Choroid plexus epithelial cell (primary cell): Measurements from ENCODE around the gene DNAAF2.
A peak's percentile ranks its signal among the peaks of the same experiment; 100 is the strongest.

Experiments used
- DNase-seq: peaks from one replicate; pipeline ENCODE4 v3.0.0-alpha.2; 2010; ENCODE audit warnings: low read depth
- H3K4me3 ChIP-seq: 2 replicates; pipeline ENCODE4 v1.5.1; 2011; ENCODE audit warnings: low read depth, mild to moderate bottlenecking, control low read depth, low read length, moderate library complexity
- TF ChIP-seq, protein P1 (sequence below): conservative IDR thresholded peaks from 2 replicates; pipeline ENCODE4 v1.5.1; 2011; ENCODE audit warnings: low read depth, mild to moderate bottlenecking, control low read depth, inconsistent platforms, low read length, moderate library complexity

The DNAAF2 gene

DNA sequence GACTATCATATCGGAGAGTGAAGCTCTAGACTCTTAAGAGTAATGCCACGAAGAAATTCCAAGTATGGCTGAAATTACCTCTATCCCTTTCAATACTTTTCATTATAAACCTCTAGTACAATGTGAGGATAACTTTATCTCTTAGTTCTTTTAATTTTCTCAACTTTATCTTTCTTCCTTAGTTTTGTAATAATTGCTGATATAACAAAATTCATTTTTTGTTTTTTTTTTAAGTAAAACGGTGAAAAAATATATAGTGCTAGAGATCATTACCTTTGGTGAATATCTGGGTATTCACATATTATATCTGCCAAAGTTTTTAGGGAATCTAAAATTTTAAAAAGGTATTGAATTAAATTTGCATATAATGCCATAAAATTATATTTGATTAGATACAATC is 19.5 kb upstream of the DNAAF2 start:
- no peak overlapping the region for H3K4me3 ChIP-seq
- TF ChIP-seq, protein P1, sequence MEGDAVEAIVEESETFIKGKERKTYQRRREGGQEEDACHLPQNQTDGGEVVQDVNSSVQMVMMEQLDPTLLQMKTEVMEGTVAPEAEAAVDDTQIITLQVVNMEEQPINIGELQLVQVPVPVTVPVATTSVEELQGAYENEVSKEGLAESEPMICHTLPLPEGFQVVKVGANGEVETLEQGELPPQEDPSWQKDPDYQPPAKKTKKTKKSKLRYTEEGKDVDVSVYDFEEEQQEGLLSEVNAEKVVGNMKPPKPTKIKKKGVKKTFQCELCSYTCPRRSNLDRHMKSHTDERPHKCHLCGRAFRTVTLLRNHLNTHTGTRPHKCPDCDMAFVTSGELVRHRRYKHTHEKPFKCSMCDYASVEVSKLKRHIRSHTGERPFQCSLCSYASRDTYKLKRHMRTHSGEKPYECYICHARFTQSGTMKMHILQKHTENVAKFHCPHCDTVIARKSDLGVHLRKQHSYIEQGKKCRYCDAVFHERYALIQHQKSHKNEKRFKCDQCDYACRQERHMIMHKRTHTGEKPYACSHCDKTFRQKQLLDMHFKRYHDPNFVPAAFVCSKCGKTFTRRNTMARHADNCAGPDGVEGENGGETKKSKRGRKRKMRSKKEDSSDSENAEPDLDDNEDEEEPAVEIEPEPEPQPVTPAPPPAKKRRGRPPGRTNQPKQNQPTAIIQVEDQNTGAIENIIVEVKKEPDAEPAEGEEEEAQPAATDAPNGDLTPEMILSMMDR: no peak
- DNase-seq: no peak

DNA sequence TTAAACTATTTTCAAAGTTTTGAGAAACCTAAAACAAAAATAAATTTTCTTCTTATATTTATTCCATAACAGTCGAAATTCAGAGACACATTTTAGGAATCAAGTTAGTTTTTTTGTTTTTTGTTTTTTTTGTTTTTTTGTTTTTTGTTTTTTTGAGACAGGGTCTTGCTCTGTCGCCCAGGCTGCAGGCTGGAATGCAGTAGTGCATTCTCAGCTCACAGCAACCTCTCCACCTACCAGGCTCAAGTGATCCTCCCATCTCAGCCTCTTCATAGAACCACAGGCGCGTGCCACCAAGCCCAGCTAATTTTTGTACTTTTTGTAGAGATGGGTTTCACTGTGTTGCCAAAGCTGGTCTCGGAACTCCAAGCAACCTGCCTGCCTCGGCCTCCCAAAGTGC is 18.5 kb upstream of the DNAAF2 start:
- DNase-seq: no peak
- TF ChIP-seq, protein P1: no peak
- no peak overlapping the region for H3K4me3 ChIP-seq

DNA sequence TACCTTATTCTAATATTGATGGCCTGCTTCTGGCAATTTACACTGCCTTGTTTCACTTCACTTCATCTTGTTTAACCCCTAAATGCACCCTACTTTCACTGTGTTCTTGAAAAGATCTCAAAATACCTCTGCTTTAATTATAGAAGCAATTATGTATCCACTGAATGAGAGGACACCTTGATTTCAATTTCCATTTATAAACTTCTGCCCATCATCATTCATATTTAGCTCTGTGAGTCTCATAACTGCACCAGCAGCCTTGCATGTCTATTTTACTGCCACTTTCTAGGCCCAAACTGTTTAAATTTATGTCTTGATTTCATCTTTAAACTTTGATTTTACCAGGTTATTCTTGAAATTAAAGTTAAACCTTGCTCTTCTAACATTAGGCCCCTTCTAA is 7.1 kb upstream of the DNAAF2 start:
- DNase-seq: no peak
- no peak overlapping the region for H3K4me3 ChIP-seq
- TF ChIP-seq, protein P1: no peak

DNA sequence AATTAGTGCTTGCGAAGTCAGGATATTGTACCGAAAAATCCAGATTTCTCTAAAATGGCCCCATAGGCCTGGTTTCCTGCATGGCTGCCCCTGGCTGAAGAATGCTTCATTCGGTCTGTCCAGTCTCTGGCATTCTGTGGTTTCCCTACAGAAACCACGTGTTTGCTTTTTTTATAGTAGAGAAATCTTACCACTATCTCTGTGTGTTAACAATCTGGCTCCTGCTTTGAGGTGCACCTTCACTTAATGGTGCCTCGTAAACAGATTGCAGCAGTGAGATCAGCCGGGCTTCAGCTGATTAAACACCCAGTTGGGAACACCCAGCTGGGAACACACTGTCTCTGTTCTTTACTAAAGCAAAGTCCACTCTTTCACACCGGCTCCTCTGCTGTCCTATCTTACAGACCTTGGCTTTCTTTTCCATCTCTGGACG is 6.7 kb upstream of the DNAAF2 start:
- H3K4me3 ChIP-seq: no peak overlapping the region
- TF ChIP-seq, protein P1: no peak
- DNase-seq: peak; percentile 69

DNA sequence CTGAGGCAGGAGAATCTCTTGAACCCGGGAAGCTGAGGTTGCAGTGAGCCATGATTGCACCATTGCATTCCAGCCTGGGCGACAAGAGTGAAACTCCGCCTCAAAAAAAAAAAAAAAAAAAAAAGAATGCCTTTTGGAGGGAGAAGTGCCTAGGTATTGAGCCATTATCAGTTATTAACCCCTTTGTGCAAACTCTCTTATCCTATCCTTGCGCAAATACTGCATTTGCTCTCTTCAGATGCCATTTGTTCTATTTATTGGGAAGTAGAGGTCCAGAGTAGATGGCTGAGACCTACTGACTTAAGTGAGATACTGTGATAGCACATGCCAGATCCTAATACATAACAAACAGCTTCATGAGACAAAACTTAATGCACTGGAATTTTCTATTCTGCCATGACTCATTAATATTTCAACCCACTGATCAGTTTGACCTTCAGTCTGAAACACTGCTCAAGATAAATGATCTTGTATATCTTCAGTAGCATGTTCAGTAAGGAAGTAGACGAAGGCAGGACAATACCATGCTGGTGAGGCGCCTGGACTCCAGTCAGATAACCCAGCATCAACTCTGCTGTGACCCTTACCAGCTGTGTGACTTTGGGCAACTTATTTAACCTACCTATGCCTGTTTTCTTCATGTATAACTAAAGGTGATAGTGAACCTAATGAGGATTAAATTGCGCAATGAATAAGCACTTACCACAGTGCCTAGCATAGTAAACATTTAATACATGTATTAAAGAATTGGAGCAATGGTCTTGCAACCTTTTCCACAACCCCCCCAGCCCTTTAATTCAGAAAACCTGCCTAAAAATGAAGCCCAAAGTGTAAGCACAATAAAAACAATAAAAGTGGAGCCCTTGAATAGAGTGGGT is 5.7 kb upstream of the DNAAF2 start:
- no peak overlapping the region for H3K4me3 ChIP-seq
- TF ChIP-seq, protein P1: no peak
- no peak for DNase-seq

DNA sequence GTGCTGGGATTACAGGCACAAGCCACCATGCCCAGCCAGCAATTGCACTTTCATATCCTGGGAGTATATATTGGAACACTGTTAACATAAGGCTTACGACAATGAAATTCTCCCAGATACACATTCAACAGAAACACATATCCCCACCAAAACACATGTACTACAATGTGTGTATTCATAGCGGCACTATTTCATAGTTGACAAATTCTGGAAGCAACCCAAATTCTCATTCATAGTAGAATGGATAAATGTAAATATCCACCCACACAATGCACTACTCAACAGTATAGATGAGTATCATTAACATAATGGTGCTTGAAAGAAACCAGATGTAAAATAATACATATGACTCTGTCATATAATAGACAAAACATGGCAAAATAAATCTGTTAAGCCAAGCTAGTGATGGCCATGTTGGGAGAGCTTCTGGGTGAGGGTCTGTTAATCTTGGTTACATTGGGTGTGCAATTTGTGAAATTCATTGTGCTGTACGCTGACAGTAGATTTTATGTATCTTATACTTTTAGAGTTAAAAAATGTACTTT is 2.6 kb upstream of the DNAAF2 start:
- DNase-seq: no peak
- TF ChIP-seq, protein P1: no peak
- H3K4me3 ChIP-seq: no peak overlapping the region
